Subcutaneous abdominal adipose tissue (tissue), 5 donors: Measurements from ENCODE around the gene SUB1.
A peak's percentile ranks its signal among the peaks of the same experiment; 100 is the strongest.

Source experiments
- H3K27ac ChIP-seq: one replicate; pipeline ENCODE4 v1.7.0; 2013; ENCODE audit warnings: low read depth, mild to moderate bottlenecking, inconsistent platforms, low read length, moderate library complexity
- H3K27me3 ChIP-seq, 5 donors: one replicate each; pipeline ENCODE4 v1.7.0; 2013; ENCODE audit warnings: low read length in 5 of 5, inconsistent platforms in 1 of 5; ENCODE audit not compliant: control insufficient read depth in 5 of 5, insufficient read depth in 4 of 5
- H3K36me3 ChIP-seq, 5 donors: one replicate each; pipeline ENCODE4 v1.7.0; 2013; ENCODE audit warnings: low read length in 5 of 5; ENCODE audit not compliant: control insufficient read depth in 5 of 5, insufficient read depth in 5 of 5
- H3K4me1 ChIP-seq, 5 donors: one replicate each; pipeline ENCODE4 v1.7.0; 2013; ENCODE audit warnings: low read length in 5 of 5, mild to moderate bottlenecking in 3 of 5, moderate library complexity in 1 of 5; ENCODE audit not compliant: control insufficient read depth in 5 of 5, insufficient read depth in 5 of 5
- H3K4me3 ChIP-seq, 5 donors: one replicate each; pipeline ENCODE4 v1.7.0; 2013; ENCODE audit warnings: low read length in 5 of 5, low read depth in 1 of 5
- H3K9ac ChIP-seq, 5 donors: one replicate each; pipeline ENCODE4 v1.7.0; 2013; ENCODE audit warnings: low read length in 5 of 5, mild to moderate bottlenecking in 4 of 5, moderate library complexity in 3 of 5
- H3K9me3 ChIP-seq, 5 donors: one replicate each; pipeline ENCODE4 v1.7.0; 2013; ENCODE audit warnings: low read length in 5 of 5; ENCODE audit not compliant: control insufficient read depth in 5 of 5
- donor health status: healthy.
- donor health status: healthy.
- donor health status: healthy.
- donor health status: healthy.
- donor health status: healthy.

The SUB1 gene

DNA sequence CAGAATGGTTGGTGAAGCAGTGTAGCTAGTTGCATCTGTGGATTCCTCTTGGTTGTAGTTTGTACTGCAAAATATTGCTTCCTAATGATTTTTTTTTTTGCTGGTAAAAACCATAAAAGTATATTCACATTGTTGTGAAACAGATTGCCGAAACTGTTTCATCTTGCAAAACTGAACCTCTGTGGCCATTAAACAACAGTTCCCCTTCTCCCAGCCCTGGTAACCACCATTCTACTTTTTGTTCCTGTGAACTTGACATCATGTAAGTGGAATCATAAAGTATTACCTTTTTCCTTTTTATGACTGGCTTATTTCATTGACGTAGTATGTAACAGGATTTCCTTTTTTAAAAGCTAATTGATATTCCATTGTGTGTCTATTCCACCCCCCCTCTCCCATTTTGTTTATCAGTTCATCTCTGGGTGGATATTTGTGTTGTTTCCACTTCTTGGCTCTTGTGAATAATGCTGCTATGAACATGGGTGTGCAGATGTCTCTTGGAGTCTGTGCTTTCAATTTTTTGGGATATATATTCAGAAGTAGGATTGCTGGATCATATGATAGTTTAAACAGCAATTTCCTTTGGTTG, 11.8 kb downstream of the SUB1 start:
- Histone ChIP-seq H3K27ac (peak overlapping the region; percentile 68), H3K36me3 (peaks cover 39 to 53% (median 49%) of the 10 kb centered on the region in 5 donors), H3K4me3 (no peak overlapping the region), H3K9ac (peak overlapping the region in 2 of 5 donors; percentile 19 to 37), H3K9me3 (no peaks in the 10 kb centered on the region), H3K27me3 (no peaks in the 10 kb centered on the region), H3K4me1 (peaks cover 4 to 60% (median 44%) of the 10 kb centered on the region in 5 donors)

GRCh38 chr5:32598260-32598937, 13.0 kb downstream of the SUB1 start:
- Histone ChIP-seq H3K9ac (no peak overlapping the region), H3K9me3 (no peaks in the 10 kb centered on the region), H3K4me1 (peaks cover 2 to 53% (median 43%) of the 10 kb centered on the region in 5 donors), H3K27me3 (no peaks in the 10 kb centered on the region), H3K36me3 (peaks cover 27 to 49% (median 39%) of the 10 kb centered on the region in 5 donors), H3K27ac (peak overlapping the region; percentile 80), H3K4me3 (no peak overlapping the region)

DNA sequence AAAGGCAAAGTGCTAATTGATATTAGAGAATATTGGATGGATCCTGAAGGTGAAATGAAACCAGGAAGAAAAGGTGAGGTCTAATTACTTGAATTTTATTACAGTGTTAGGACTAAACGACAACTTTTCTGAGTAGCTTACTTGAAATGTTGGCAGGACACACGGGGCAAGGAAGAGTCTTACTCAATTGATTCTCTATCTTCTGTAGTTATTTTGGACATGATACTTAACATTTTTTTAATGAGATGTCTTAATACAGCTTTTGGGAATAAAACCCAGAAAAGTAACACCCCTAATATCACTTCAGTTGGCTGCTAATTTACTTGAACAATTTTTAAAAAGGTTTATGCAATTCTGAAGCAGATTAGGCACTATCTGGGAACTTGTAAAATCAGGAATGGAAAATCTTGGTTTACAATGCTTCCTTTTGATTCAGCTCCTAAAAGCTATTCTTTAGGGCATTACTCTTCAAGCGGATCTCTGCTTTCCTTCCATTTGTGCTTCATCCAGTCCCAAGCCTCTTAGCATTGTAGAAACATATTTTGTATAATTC, 13.7 kb downstream of the SUB1 start:
- H3K9me3 ChIP-seq = no peaks in the 10 kb centered on the region
- peaks cover 22 to 52% (median 36%) of the 10 kb centered on the region in 5 donors for H3K36me3 ChIP-seq
- H3K27ac ChIP-seq = peak overlapping the region; percentile 80
- no peaks in the 10 kb centered on the region for H3K27me3 ChIP-seq
- no peak overlapping the region for H3K4me3 ChIP-seq
- H3K4me1 ChIP-seq = peaks cover 2 to 49% (median 43%) of the 10 kb centered on the region in 5 donors
- peak overlapping the region in 1 of 5 donors; percentile 2 for H3K9ac ChIP-seq

GRCh38 chr5:32600054-32600622, 14.8 kb downstream of the SUB1 start:
- Histone ChIP-seq H3K36me3 (peaks cover 24 to 52% (median 36%) of the 10 kb centered on the region in 5 donors), H3K4me1 (peaks cover 2 to 49% (median 43%) of the 10 kb centered on the region in 5 donors), H3K9me3 (no peaks in the 10 kb centered on the region), H3K27ac (peak overlapping the region; percentile 80), H3K4me3 (no peak overlapping the region), H3K9ac (peak overlapping the region in 2 of 5 donors; percentile 33 to 36), H3K27me3 (no peaks in the 10 kb centered on the region)

DNA sequence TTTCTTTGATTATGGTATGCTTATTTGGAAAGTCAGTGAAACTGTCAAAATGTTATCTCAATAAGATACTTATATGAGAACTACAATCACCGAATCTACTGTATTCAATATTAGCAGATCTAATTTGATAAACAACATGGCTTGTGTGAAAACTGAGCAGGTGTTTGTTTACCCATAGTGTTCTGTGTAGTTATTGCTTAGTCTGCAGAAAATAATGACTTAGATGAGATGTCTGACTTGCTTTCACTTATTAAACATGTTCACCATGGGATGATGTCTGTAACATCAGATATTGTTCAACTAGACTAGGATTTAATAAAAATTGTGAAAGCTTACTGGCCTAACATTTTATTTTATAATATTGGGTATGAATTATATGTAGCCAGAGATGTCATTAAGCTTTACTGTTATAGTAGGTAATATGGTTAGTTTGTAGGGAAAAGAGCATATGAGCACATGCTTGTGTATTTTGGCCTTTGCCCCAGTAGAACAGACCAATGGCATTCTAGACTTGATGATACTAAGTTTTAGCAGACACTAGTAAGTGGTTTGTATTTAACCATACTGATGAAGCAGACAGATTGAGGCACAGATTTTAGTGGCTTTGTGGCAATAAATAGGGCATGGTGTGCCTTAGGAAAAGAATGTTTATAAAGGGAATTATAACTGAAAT, 16.4 kb downstream of the SUB1 start:
- Histone ChIP-seq H3K27ac (peak overlapping the region; percentile 80), H3K36me3 (peaks cover 23 to 46% (median 32%) of the 10 kb centered on the region in 5 donors), H3K4me1 (peaks cover 2 to 45% (median 39%) of the 10 kb centered on the region in 5 donors)

GRCh38 chr5:32602906-32603305, 17.5 kb downstream of the SUB1 start:
- Histone ChIP-seq H3K36me3 (peaks cover 30 to 42% (median 39%) of the 10 kb centered on the region in 5 donors), H3K27me3 (no peaks in the 10 kb centered on the region), H3K27ac (peak overlapping the region; percentile 80), H3K9ac (no peak overlapping the region), H3K4me3 (no peak overlapping the region), H3K4me1 (peaks cover 2 to 36% (median 33%) of the 10 kb centered on the region in 5 donors), H3K9me3 (no peaks in the 10 kb centered on the region)

More for the DNA sequence above, 16.4 kb downstream of the SUB1 start:
- H3K9me3 ChIP-seq = no peaks in the 10 kb centered on the region
- H3K4me3 ChIP-seq = no peak overlapping the region
- H3K9ac ChIP-seq = no peak overlapping the region
- H3K27me3 ChIP-seq = no peaks in the 10 kb centered on the region

DNA sequence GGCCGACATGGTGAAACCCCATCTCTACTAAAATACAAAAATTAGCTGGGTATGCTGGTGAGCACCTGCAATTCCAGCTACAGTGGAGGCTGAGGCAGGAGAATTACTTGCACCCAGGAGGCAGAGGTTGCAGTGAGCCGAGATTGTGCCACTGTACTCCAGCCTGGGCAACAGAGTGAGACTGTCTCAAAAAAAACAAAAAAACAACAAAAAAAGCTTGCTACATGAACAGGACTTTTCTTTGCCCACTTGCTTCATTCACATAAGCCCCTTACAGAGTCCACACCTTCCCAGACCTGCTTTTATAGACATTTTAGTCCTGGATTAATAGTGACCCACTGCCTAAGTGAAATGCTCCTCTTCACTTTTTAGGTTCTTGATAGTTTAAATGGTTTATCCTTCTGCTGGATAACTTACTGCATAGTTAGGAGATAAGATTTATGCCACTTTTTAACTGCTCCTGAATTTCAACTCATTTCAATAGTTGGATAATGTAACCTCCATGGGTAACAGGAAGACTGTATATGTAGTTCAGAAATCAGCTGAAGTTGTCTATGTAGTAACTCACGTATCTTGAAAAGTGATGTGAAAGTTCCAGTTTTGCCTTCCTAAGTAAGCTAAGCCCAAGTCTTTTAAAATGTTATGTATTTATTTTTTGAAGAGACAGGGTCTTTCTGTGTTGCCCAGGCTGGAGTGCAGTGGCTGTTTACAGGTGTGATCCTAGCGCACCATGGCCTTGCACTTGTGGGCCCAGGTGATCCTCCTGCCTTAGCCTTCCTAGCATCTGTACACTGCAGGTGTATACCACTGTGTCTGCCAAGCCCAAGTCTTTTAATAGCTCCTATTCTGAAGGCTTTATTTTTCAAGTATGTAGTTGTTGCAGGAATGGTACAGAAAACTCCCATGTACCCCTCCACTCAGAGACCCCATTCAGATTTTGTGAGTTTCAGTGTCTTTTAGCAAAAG, 19.7 kb downstream of the SUB1 start:
- Histone ChIP-seq H3K9me3 (no peaks in the 10 kb centered on the region), H3K4me3 (no peak overlapping the region), H3K9ac (no peak overlapping the region), H3K27ac (no peak overlapping the region), H3K4me1 (peaks cover 1 to 21% (median 12%) of the 10 kb centered on the region in 5 donors), H3K27me3 (no peaks in the 10 kb centered on the region), H3K36me3 (peaks cover 24 to 38% (median 29%) of the 10 kb centered on the region in 5 donors)

DNA sequence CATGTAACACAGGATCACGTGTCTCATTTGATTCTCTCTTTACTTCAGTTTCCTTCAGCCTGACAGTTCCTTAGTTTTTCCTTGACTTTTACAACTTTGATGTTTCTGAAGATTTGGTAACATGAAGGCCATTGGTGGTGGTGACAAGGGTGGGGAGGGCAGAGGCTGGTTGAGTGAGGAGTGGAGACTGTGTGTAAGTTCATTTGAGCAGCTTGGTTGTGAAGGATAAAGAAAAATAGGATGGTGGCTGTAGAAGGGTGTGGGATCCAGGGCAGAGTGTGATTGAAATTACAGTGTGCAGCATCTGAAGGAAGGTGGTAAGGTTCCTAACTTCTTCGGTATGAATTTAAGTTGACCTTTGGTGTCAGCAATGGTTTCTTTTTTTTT, 20.4 kb downstream of the SUB1 start:
- Histone ChIP-seq H3K9ac (no peak overlapping the region), H3K4me1 (peaks cover 0 to 16% (median 9%) of the 10 kb centered on the region in 5 donors), H3K36me3 (peaks cover 24 to 41% (median 29%) of the 10 kb centered on the region in 5 donors), H3K27me3 (no peaks in the 10 kb centered on the region), H3K4me3 (no peak overlapping the region), H3K9me3 (no peaks in the 10 kb centered on the region), H3K27ac (no peak overlapping the region)
